Endodermal cell (in vitro differentiated cells): ENCODE results near the gene SBSN. TPM values are rescaled to one million over a fixed set of nuclear protein-coding genes. Genes with fewer than 3 reads are reported as not detected.

Experiments used
- DNase-seq: peaks from one replicate; pipeline ENCODE4 v3.0.0-alpha.2; 2017
- H3K27ac ChIP-seq: 2 replicates; pipeline ENCODE4 v1.5.1; 2013; ENCODE audit warnings: mild to moderate bottlenecking, low read depth, low read length, moderate library complexity
- H3K27me3 ChIP-seq: 2 replicates; pipeline ENCODE4 v1.6.1; 2013; ENCODE audit warnings: mild to moderate bottlenecking, low read length, moderate library complexity; ENCODE audit not compliant: insufficient read depth, control insufficient read depth, poor library complexity, severe bottlenecking
- H3K36me3 ChIP-seq: 2 replicates; pipeline ENCODE4 v1.7.0; 2013; ENCODE audit warnings: mild to moderate bottlenecking, low read length, moderate library complexity; ENCODE audit not compliant: control insufficient read depth, insufficient read depth
- H3K4me1 ChIP-seq: one replicate; pipeline ENCODE4 v1.7.0; 2013; ENCODE audit warnings: low read length; ENCODE audit not compliant: control insufficient read depth, insufficient read depth
- H3K4me3 ChIP-seq: 2 replicates; pipeline ENCODE4 v1.5.1; 2013; ENCODE audit warnings: mild to moderate bottlenecking, low read length, moderate library complexity
- H3K9ac ChIP-seq: 2 replicates; pipeline ENCODE4 v1.6.1; 2013; ENCODE audit warnings: mild to moderate bottlenecking, low read length, moderate library complexity; ENCODE audit not compliant: poor library complexity, severe bottlenecking; ENCODE audit errors: extremely low read depth
- H3K9me3 ChIP-seq: 2 replicates; pipeline ENCODE4 v1.6.1; 2013; ENCODE audit warnings: mild to moderate bottlenecking, low read length, moderate library complexity; ENCODE audit not compliant: control insufficient read depth
- H3K27ac Mint-ChIP-seq: 2 replicates; pipeline ENCODE4 v1.8.0; 2020; ENCODE audit warnings: mixed read lengths
- H3K27me3 Mint-ChIP-seq: 2 replicates; pipeline ENCODE4 v1.8.0; 2021; ENCODE audit warnings: mild to moderate bottlenecking, mixed read lengths; ENCODE audit not compliant: insufficient read depth
- H3K36me3 Mint-ChIP-seq: 2 replicates; pipeline ENCODE4 v1.8.0; 2020; ENCODE audit warnings: low read depth, mixed read lengths
- H3K4me1 Mint-ChIP-seq: 2 replicates; pipeline ENCODE4 v1.8.0; 2020; ENCODE audit warnings: mixed read lengths
- H3K4me3 Mint-ChIP-seq: 2 replicates; pipeline ENCODE4 v1.8.0; 2020; ENCODE audit warnings: mild to moderate bottlenecking, moderate library complexity, mixed read lengths
- H3K9me3 Mint-ChIP-seq: 2 replicates; pipeline ENCODE4 v1.8.0; 2020; ENCODE audit warnings: mild to moderate bottlenecking, mixed read lengths
- CTCF ChIP-seq: fragments of 200-600 bp; sonication (generic); conservative IDR thresholded peaks from 2 replicates; pipeline ENCODE4 v1.5.0; 2021; ENCODE audit warnings: antibody characterized with exemption, mild to moderate bottlenecking
- WGBS, 2 experiments: methylation state at CpG; one replicate each; pipeline versions ENCODE4 v1.1.5 to v1.1.7; 2013; ENCODE audit warnings: missing lambda C conversion rate in 2 of 2, mixed read lengths in 1 of 2; ENCODE audit not compliant: insufficient coverage in 1 of 2, insufficient read length in 1 of 2; 5-methylcytosine and 5-hydroxymethylcytosine counted together
- total RNA-seq, 2 donors: library from RNA; stranded (reverse); fragmentation: NEBNext Ultra II Directional in 1 of 2; extraction: Animal tissue kit (Norgen Biotek cat#: 25700) in 1 of 2; gene quantifications; 2 replicates in 1 of 2; 3 replicates in 1 of 2; pipeline ENCODE4 v1.2.1, GENCODE V29; 2021

Gene SBSN
- total RNA-seq, 2 donors from 2014 or later, result not detected

- H3K36me3 ChIP-seq, result no peaks in the 10 kb centered on the region
- no peak for DNase-seq
- H3K27me3 Mint-ChIP-seq, result peaks cover 2% of the 10 kb centered on the region
- no peak overlapping the region for H3K4me3 Mint-ChIP-seq
- 64 to 71% methylated on average over 7 of the region's 7 CpGs for WGBS, 2 experiments
- H3K36me3 Mint-ChIP-seq, result no peaks in the 10 kb centered on the region
- H3K27ac ChIP-seq, result no peak overlapping the region
- H3K4me3 ChIP-seq, result no peak overlapping the region
- peaks cover 8% of the 10 kb centered on the region for H3K9me3 ChIP-seq
- peaks cover 13% of the 10 kb centered on the region for H3K4me1 ChIP-seq
- no peaks in the 10 kb centered on the region for H3K27me3 ChIP-seq
- no peak overlapping the region for H3K27ac Mint-ChIP-seq
- H3K9me3 Mint-ChIP-seq, result no peaks in the 10 kb centered on the region
- TF ChIP-seq CTCF, result no peak
- no peak overlapping the region for H3K9ac ChIP-seq
- H3K4me1 Mint-ChIP-seq, result peaks cover 43% of the 10 kb centered on the region
Observed at GRCh38 chr19:35484252-35485036, 43.7 kb downstream of the SBSN start.

- H3K36me3 Mint-ChIP-seq, result no peaks in the 10 kb centered on the region
- H3K27me3 Mint-ChIP-seq, result peaks cover 2% of the 10 kb centered on the region
- Histone ChIP-seq H3K36me3 (no peaks in the 10 kb centered on the region), H3K9ac (no peak overlapping the region), H3K4me3 (no peak overlapping the region), H3K27ac (no peak overlapping the region), H3K27me3 (no peaks in the 10 kb centered on the region), H3K9me3 (peaks cover 8% of the 10 kb centered on the region), H3K4me1 (peaks cover 13% of the 10 kb centered on the region)
- DNase-seq, result no peak
- no peak overlapping the region for H3K4me3 Mint-ChIP-seq
- H3K4me1 Mint-ChIP-seq, result peaks cover 46% of the 10 kb centered on the region
- 86 to 89% methylated on average over 3 to 4 of the region's 5 CpGs for WGBS, 2 experiments
- no peaks in the 10 kb centered on the region for H3K9me3 Mint-ChIP-seq
- no peak for TF ChIP-seq CTCF
- no peak overlapping the region for H3K27ac Mint-ChIP-seq
Observed at GRCh38 chr19:35483089-35483488, 45.0 kb downstream of the SBSN start.

GRCh38 chr19:35478794-35479677 lies 49.1 kb downstream of the SBSN start:
- no peaks in the 10 kb centered on the region for H3K36me3 ChIP-seq
- no peaks in the 10 kb centered on the region for H3K27me3 ChIP-seq
- H3K4me1 ChIP-seq, result no peaks in the 10 kb centered on the region
- no peaks in the 10 kb centered on the region for H3K9me3 Mint-ChIP-seq
- no peaks in the 10 kb centered on the region for H3K36me3 Mint-ChIP-seq
- WGBS, 2 experiments, result 90 to 97% methylated on average over 16 to 21 of the region's 21 CpGs
- no peaks in the 10 kb centered on the region for H3K27me3 Mint-ChIP-seq
- no peak for DNase-seq
- H3K27ac Mint-ChIP-seq, result no peak overlapping the region
- no peak overlapping the region for H3K4me3 ChIP-seq
- H3K27ac ChIP-seq, result no peak overlapping the region
- H3K9ac ChIP-seq, result no peak overlapping the region
- peaks cover 23% of the 10 kb centered on the region for H3K4me1 Mint-ChIP-seq
- H3K9me3 ChIP-seq, result peaks cover 8% of the 10 kb centered on the region
- peak; percentile 66 for TF ChIP-seq CTCF
- H3K4me3 Mint-ChIP-seq, result no peak overlapping the region
